ENCODE data around the gene NSUN6. TPM values are rescaled to one million over a fixed set of nuclear protein-coding genes. Genes with fewer than 3 reads are reported as not detected.

The NSUN6 gene
- total RNA-seq, 1 experiment from 2014 or later = 6.0 TPM

DNA sequence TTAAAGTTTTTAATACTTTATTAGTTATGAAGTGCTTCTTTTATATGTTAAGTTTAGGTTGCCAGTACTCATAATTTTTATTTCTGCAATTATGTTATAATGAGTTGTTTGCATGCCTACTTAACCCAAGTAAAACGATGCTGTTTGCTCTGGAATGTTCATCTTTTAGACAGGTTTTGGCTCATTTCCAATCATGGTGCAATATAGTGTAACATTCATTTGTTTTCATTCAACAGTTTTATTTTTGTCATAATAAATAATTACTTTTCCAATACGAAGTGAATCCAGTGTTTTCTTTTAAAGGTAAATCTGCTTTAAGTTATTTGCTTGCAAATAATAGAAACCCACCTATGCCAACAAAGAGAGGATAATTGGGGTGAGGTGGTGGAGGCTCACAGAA is 30.0 kb upstream of the NSUN6 start:
- no TSS peak for BruUV-seq (replicated peaks)
- Histone ChIP-seq H3K4me2 (ENCODE audit: low read length) (peak overlapping the region; percentile 57), H3K79me2 (ENCODE audit: low read length) (no peaks in the 10 kb centered on the region), H4K20me1 (ENCODE audit: low read length) (no peaks in the 10 kb centered on the region), H3K36me3 (ENCODE audit: low read depth, low read length) (peaks cover 2% of the 10 kb centered on the region; the same call in 1 of the 2 replicates), H3K4me1 (ENCODE audit: insufficient read depth, low read length) (peaks cover 38% of the 10 kb centered on the region), H3K9me2 (replicated peaks; ENCODE audit: low read length) (no peaks in the 10 kb centered on the region), H3K4me3 (ENCODE audit: low read length) (peak overlapping the region; percentile 39; the same call in 1 of the 2 replicates), H2AFZ (ENCODE audit: low read length) (no peak overlapping the region), H3K9me3 (ENCODE audit: low read length) (no peaks in the 10 kb centered on the region), H3F3A (ENCODE audit: low read length, unreplicated experiment) (peaks cover 7% of the 10 kb centered on the region), H3K9ac (ENCODE audit: low read length) (peak overlapping the region; percentile 16; the same call in 1 of the 2 replicates), H3K27me3 (ENCODE audit: low read length) (no peaks in the 10 kb centered on the region), H3K27ac (ENCODE audit: low read length) (peak overlapping the region; percentile 87)
- CTCF ChIA-PET = no interaction called here
- peak; percentile 14 for DNase-seq
- peak; percentile 7; the same call in 1 of the 2 replicates for ATAC-seq
- TF ChIP-seq, protein P1, sequence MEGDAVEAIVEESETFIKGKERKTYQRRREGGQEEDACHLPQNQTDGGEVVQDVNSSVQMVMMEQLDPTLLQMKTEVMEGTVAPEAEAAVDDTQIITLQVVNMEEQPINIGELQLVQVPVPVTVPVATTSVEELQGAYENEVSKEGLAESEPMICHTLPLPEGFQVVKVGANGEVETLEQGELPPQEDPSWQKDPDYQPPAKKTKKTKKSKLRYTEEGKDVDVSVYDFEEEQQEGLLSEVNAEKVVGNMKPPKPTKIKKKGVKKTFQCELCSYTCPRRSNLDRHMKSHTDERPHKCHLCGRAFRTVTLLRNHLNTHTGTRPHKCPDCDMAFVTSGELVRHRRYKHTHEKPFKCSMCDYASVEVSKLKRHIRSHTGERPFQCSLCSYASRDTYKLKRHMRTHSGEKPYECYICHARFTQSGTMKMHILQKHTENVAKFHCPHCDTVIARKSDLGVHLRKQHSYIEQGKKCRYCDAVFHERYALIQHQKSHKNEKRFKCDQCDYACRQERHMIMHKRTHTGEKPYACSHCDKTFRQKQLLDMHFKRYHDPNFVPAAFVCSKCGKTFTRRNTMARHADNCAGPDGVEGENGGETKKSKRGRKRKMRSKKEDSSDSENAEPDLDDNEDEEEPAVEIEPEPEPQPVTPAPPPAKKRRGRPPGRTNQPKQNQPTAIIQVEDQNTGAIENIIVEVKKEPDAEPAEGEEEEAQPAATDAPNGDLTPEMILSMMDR (conservative IDR thresholded peaks at IDR 0.05; ENCODE audit: low read depth, low read length) = no peak
- TF ChIP-seq EZH2phosphoT487 (IDR thresholded peaks at IDR 0.05; ENCODE audit: borderline replicate concordance, low read length) = no peak
- no peak for TF ChIP-seq EZH2 (IDR thresholded peaks at IDR 0.05; ENCODE audit: low read length, unreplicated experiment)
- POLR2A ChIA-PET (ENCODE audit: unreplicated experiment) = no interaction called here
- intact Hi-C loops (cut with micrococcal nuclease) = no loop called here

DNA sequence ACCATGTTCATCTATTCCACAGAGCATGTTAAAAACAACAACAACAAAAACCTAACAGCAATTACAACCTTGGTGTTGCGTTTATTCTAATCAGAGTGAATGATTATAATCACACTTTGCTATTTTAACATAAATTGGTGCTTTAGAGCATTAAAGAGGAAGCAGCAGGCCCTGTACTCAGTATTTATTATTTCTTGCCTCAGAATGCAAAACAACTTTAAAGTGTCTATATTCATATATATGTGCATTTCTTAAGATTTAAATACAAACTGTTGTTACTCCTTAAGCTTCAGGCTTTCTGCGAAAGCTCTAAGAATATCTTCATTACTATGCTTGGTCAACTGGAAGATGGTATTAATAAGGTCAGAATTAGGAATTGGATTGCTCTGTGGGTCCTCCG is 29.4 kb upstream of the NSUN6 start:
- peak overlapping the region; percentile 87; the same call in 1 of the 2 replicates for H3K27ac ChIP-seq (ENCODE audit: low read length)

More for the DNA sequence above, 29.4 kb upstream of the NSUN6 start:
- no peaks in the 10 kb centered on the region for H3K9me3 ChIP-seq (ENCODE audit: low read length)
- H4K20me1 ChIP-seq (ENCODE audit: low read length) = no peaks in the 10 kb centered on the region
- TF ChIP-seq, protein P1 (conservative IDR thresholded peaks at IDR 0.05; ENCODE audit: low read depth, low read length) = no peak
- no peak for TF ChIP-seq EZH2phosphoT487 (IDR thresholded peaks at IDR 0.05; ENCODE audit: borderline replicate concordance, low read length)
- no peak overlapping the region for H3K4me3 ChIP-seq (ENCODE audit: low read length)
- ChIA-PET CTCF (no interaction called here), POLR2A (ENCODE audit: unreplicated experiment) (no interaction called here)
- no peaks in the 10 kb centered on the region for H3K79me2 ChIP-seq (ENCODE audit: low read length)
- H3K9me2 ChIP-seq (replicated peaks; ENCODE audit: low read length) = no peaks in the 10 kb centered on the region
- DNase-seq = no peak
- H3K4me1 ChIP-seq (ENCODE audit: insufficient read depth, low read length) = peaks cover 38% of the 10 kb centered on the region
- peaks cover 2% of the 10 kb centered on the region; the same call in 1 of the 2 replicates for H3K36me3 ChIP-seq (ENCODE audit: low read depth, low read length)
- peaks cover 7% of the 10 kb centered on the region for H3F3A ChIP-seq (ENCODE audit: low read length, unreplicated experiment)
- BruUV-seq (replicated peaks) = no TSS peak
- no peaks in the 10 kb centered on the region for H3K27me3 ChIP-seq (ENCODE audit: low read length)
- no peak overlapping the region for H3K9ac ChIP-seq (ENCODE audit: low read length)
- no peak overlapping the region for H2AFZ ChIP-seq (ENCODE audit: low read length)
- intact Hi-C loops (cut with micrococcal nuclease) = no loop called here
- H3K4me2 ChIP-seq (ENCODE audit: low read length) = peak overlapping the region; percentile 57; the same call in 1 of the 2 replicates
- no peak for ATAC-seq
